Fibroblast of upper back skin (primary cell): ENCODE data around the gene FLNB.
"Not testable (repeated sequence)": the region's sequence is repeated elsewhere in the genome, so short reads cannot be mapped to it uniquely, and the experiment has no call there.

Experiments
- DNase-seq: peaks from one replicate; pipeline ENCODE4 v3.0.0-alpha.2; 2013

The FLNB gene

GRCh38 chr3:58035524-58036255, 27.5 kb downstream of the FLNB start:
- DNase-seq = peak; percentile 50

- no peak for DNase-seq
Observed at GRCh38 chr3:58036293-58037032, 28.2 kb downstream of the FLNB start.

DNA sequence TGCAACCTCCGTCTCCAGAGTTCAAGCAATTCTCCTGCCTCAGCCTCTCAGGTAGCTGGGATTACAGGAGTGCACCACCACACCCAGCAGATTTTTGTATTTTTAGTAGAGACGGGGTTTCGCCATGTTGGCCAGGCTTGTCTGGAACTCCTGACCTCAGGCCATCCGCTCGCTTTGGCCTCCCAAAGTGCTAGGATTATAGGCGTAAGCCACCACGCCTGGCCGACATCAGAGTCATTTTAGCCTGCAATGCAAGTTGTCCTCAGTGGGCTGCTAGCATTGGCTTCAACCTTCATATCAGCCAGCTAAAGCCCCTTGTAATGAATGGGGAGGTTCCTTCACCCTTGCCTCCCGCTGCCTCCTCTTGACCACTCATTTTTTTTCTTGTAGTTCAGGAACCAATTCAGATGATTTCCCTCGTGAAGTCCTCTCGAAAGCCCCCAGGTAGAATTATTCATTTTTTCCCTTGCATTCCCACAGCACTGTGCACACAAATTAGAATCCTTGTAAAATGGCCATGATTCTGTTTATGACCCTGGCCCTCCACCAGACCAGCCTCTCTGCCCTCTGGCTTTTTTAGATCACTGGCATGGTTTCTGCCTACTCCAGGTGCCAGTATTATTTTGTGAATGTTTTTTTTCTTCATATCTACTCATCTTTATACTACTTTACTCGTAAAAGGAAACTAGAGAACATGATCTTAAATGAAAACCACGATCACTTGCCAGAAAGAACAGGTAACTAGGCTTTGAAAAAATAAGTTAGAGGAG, 29.1 kb downstream of the FLNB start:
- DNase-seq = no peak

- no peak for DNase-seq
Observed at GRCh38 chr3:58038675-58039292, 30.6 kb downstream of the FLNB start.

- no peak for DNase-seq
Observed at GRCh38 chr3:58039601-58040000, 31.4 kb downstream of the FLNB start.

- peak; percentile 51 for DNase-seq
Observed at GRCh38 chr3:58041182-58041825, 33.1 kb downstream of the FLNB start.

DNA sequence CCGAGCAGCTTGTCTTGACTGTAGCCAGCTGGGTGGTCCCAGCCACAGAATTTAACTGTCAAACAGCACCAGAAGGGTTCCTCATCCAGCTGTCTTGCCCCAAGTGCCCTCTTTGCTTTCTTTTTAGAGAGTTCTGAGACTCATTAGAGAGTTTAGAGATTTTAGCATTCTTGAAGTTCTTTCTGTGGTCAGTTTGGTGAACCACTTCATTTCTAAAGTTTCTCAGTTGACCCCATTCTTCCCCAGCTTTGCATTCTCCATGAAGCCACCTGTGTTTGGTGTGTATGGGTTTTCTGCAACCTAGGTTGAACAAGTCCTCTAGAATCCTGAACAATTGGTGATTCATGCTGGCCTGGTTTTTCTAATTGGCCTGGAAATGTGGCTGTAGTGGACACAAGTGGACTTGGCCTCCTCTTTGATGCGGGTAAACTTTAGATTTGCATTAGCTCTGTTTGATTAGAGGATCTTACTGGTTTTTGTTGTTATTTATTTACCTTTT, 33.7 kb downstream of the FLNB start:
- DNase-seq = peak; percentile 97

DNA sequence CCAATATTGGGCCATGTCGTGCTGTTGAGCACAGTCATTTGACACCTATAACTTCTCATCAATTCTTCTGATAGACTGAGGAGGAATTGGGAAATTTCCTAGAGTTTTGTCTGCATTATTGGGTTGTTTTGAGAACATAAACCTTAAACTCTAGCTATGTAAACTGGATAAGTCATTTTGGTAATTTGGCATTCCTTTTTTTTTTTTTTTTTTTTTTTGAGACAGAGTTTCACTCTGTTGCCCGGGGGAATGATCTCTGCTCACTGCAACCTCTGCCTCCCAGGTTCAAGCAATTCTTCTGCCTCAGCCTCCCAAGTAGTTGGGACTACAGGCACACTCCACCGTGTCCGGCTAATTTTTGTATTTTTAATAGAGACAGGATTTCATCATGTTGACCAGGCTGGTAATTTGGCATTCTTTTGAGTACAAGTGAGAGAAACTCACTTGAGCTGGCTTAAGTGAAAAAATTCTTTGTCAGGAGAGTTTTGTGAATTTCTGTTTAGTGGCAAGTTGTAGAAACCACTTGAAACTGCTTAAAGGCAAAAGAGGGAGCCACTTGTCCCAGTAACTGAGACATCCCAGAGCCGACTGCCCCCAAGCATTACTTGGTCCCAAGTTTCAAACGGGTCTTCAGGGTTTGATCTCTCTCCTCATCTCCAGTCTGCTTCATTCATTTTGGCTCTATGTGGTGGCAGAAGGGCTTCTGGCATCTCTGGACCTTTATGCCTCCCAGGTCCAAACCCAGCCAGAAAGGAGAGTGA, 34.9 kb downstream of the FLNB start:
- no peak for DNase-seq

GRCh38 chr3:58043933-58044332, 35.7 kb downstream of the FLNB start:
- DNase-seq = no peak

DNA sequence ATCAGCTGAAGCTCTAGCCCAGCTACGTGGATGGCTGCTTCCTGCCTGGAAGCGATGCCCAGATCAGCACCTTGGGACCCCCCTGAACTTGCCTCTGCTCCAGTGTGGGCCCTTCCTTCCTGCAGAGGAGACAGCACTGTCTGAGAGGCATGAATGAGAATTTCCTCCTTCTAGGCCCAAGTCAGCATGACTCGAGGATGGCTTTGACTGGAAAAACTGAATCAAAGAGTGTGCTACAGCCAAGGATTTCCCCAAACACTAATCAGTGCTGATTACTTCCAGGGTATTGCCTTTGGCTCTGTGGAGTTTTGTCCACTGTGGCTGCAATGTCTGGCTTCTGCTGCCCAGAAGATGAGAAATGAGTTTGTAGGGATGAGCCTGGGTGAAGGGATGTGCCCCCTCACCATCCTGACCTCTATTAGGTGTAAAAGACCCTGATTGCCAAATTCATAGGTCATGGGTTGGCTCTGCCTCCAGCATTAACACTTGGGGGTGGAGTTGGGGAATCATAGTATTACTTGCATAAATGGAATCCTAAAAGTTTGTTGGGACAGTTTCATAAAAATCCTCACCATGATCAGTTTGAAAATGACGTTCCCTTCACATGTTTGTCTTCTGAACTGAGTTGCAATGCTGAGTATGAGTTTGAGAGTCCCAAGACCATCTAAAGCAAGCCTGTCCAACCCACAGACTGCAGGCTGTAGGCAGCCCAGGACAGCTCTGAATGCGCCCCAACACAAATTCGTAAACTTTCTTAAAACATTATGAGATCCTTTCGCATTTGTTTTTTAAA, 36.7 kb downstream of the FLNB start:
- peak; percentile 63 for DNase-seq

DNA sequence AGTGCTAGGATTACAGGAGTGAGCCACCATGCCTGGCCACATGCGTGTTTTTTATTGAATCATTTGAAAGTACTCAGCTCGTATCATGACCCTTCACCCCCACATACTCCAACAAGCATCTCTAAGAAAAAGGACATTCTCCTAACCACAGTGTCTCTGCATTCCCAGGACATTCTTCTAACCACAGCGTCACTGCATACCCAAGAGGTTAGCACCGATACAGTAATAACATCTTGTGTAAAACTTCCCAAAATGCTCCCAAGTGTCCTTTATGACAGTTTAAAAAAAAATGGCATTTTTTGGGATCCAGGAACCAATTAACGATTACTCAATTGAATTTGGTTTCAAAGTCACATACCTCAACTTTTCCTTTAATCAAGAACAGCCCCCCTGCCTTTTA, 39.6 kb downstream of the FLNB start:
- DNase-seq = peak; percentile 89

GRCh38 chr3:58048301-58048700, 40.1 kb downstream of the FLNB start:
- no peak for DNase-seq

GRCh38 chr3:58049143-58049785, 41.0 kb downstream of the FLNB start:
- peak; percentile 93 for DNase-seq

DNA sequence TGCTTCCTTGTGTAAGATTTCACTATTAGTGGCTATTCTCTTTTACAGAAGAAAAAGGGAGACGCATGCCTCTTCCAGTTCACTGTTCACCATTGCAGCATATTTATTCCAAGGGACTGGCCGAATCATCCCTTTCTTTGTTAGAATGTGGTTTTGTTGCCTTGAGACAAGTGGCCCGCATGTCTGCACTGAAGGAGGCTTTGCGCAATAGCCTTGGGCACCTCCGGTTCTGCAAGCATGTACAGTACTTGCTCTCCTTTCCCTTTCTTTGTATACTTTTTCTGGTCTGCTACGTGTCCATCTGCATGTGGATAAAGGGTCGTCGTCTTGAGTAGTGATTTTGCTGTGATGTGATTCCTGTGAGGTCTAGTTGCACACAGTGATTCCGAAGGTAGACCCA, 43.0 kb downstream of the FLNB start:
- peak; percentile 88 for DNase-seq

DNA sequence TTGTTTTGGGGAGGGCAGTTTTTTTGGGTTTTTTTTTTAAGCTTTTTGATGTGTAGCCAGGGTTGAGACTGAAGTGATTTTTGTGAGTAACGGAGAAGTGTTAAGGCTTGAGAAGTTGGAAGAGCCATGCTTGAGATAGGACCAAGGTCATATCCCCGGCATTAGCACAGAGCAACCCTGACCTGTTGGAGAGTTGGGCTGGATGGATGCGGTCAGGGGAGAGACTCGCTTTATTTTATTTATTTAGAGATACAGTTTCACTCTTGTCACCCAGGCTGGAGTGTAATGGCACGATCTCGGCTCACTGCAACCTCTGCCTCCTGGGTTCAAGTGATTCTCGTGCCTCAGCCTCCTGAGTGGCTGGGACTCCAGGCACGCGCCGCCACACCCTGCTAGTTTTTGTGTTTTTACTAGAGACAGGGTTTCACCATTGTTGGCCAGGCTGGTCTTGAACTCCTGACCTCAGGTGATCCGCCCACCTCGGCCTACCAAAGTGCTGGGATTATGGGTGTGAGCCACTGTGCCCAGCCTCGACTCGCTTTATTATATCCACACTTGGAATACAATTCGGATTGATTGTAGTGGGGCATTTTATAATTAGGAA, 43.5 kb downstream of the FLNB start:
- DNase-seq = not testable (repeated sequence)

- DNase-seq = peak; percentile 97
Observed at GRCh38 chr3:58052373-58053273, 44.4 kb downstream of the FLNB start.

- DNase-seq = no peak
Observed at GRCh38 chr3:58054652-58055051, 46.4 kb downstream of the FLNB start.

DNA sequence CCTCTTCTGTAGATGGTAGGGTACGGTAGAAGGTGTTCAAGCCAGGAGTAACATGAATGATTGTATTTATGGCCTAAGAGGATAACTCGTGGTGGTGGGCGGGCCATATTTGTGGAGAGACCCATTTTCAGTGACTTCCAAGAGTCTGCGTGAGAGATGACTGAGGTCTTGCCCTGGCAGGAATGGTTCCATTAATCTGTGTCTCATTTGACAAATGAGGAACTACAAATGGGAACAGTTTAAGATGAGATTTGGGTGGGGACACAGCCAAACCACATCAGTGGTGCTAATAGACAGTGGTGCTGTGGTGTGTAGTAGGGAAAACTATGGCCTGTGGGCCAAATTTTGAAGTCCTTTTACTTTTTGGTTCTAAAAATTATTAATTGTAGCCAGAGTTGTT, 47.1 kb downstream of the FLNB start:
- DNase-seq = no peak

DNA sequence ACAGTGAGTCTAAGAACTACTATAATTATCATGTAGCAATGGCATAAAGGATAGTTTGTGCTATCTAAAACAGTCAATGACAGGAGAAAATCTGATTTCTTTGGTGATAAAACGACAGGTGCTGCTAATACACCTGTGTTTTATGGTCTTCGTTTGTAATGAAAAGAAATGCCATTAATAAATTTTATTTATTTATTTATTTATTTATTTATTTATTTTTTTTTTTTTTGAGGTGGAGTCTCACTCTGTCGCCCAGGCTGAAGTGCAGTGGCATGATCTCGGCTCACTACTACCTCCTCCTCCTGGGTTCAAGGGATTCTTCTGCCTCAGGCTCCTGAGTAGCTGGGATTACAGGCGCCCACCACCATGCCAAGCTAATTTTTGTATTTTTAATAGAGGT, 47.7 kb downstream of the FLNB start:
- DNase-seq = not testable (repeated sequence)
